Neural progenitor cell (in vitro differentiated cells): ENCODE results near the gene TLCD3B.

Experiments
- CTCF ChIP-seq: fragments of 200-600 bp; sonication (generic); IDR thresholded peaks from 2 replicates; pipeline ENCODE4 v1.5.1; 2017; ENCODE audit warnings: antibody characterized with exemption, mild to moderate bottlenecking
- EZH2phosphoT487 ChIP-seq: fragments of 200-600 bp; sonication (generic); IDR thresholded peaks from 2 replicates; pipeline ENCODE4 v1.6.1; 2017; ENCODE audit warnings: antibody characterized with exemption

- TF ChIP-seq CTCF (no peak), EZH2phosphoT487 (no peak)
These were observed 45.7 kb downstream of the TLCD3B start for GRCh38 chr16:29985271-29985811.
